Smooth muscle cell (in vitro differentiated cells): ENCODE results near the gene ABCA6. TPM values are rescaled to one million over a fixed set of nuclear protein-coding genes. Genes with fewer than 3 reads are reported as not detected.

Experiments
- DNase-seq: peaks from one replicate; lab custom pipeline; 2025; ENCODE audit not compliant: unreplicated experiment; lab: John Stamatoyannopoulos, UW
- H2AFZ ChIP-seq: fragments of 200-600 bp; sonication (generic); 2 replicates; pipeline ENCODE4 v1.6.0; 2016; ENCODE audit warnings: antibody characterized with exemption, low read depth, mild to moderate bottlenecking
- H3F3A ChIP-seq: fragments of 200-600 bp; sonication (generic); 2 replicates; pipeline ENCODE4 v1.6.0; 2017; ENCODE audit warnings: antibody characterized with exemption, low read depth
- H3K27ac ChIP-seq: fragments of 200-600 bp; sonication (generic); 2 replicates; pipeline ENCODE4 v1.5.1; 2016; ENCODE audit warnings: low read depth, mild to moderate bottlenecking
- H3K27me3 ChIP-seq: fragments of 200-600 bp; sonication (generic); 2 replicates; pipeline ENCODE4 v1.6.1; 2016; ENCODE audit warnings: low read depth, mild to moderate bottlenecking
- H3K36me3 ChIP-seq: fragments of 200-600 bp; sonication (generic); 2 replicates; pipeline ENCODE4 v1.5.1; 2016; ENCODE audit warnings: low read depth
- H3K4me1 ChIP-seq: fragments of 200-600 bp; sonication (generic); 2 replicates; pipeline ENCODE4 v1.5.1; 2016; ENCODE audit warnings: low read depth
- H3K4me2 ChIP-seq: fragments of 200-600 bp; sonication (generic); 2 replicates; pipeline ENCODE4 v1.6.0; 2016; ENCODE audit warnings: mild to moderate bottlenecking
- H3K4me3 ChIP-seq: fragments of 200-600 bp; sonication (generic); 2 replicates; pipeline ENCODE4 v1.5.1; 2016; ENCODE audit warnings: mild to moderate bottlenecking
- H3K79me2 ChIP-seq: fragments of 200-600 bp; sonication (generic); 2 replicates; pipeline ENCODE4 v1.6.0; 2016; ENCODE audit warnings: low read depth, mild to moderate bottlenecking
- H3K9ac ChIP-seq: fragments of 200-600 bp; sonication (generic); 2 replicates; pipeline ENCODE4 v1.6.0; 2016; ENCODE audit warnings: low read depth
- H3K9me3 ChIP-seq: fragments of 200-600 bp; sonication (generic); replicated peaks from 2 replicates; pipeline ENCODE4 v1.5.1; 2016; ENCODE audit warnings: low read depth
- H4K20me1 ChIP-seq: fragments of 200-600 bp; sonication (generic); 2 replicates; pipeline ENCODE4 v1.6.0; 2016; ENCODE audit warnings: low read depth
- CTCF ChIP-seq: fragments of 200-600 bp; sonication (generic); IDR thresholded peaks from 2 replicates; pipeline ENCODE4 v1.5.1; 2017; ENCODE audit warnings: borderline replicate concordance, mild to moderate bottlenecking, antibody characterized with exemption; ENCODE audit not compliant: insufficient read depth, poor library complexity, severe bottlenecking
- WGBS: methylation state at CpG from one replicate; pipeline ENCODE4 v1.1.7; 2016; ENCODE audit warnings: low lambda C conversion rate; 5-methylcytosine and 5-hydroxymethylcytosine counted together
- polyA plus RNA-seq: library from polyadenylated mRNA; unstranded; fragments of >200 nt; fragmentation: Nextera tagmentation; extraction: Ambion mirVana; gene quantifications from 2 replicates; pipeline ENCODE4 v1.2.1, GENCODE V29; 2016
- total RNA-seq: library from RNA; depleted of rRNA; stranded (reverse); fragments of >200 nt; gene quantifications from 2 replicates; pipeline ENCODE4 v1.2.3, GENCODE V29; 2014

The ABCA6 gene
- total and polyA plus RNA-seq, 2 experiments from 2014 or later: not detected

- no peak overlapping the region for H3K9ac ChIP-seq
- H2AFZ ChIP-seq: no peak overlapping the region
- 78% methylated on average over 1 of the region's 1 CpG for WGBS
- no peaks in the 10 kb centered on the region for H3K9me3 ChIP-seq
- no peaks in the 10 kb centered on the region for H3K79me2 ChIP-seq
- H3K27ac ChIP-seq: no peak overlapping the region
- H3F3A ChIP-seq: no peaks in the 10 kb centered on the region
- no peak for TF ChIP-seq CTCF
- H3K4me3 ChIP-seq: no peak overlapping the region
- no peaks in the 10 kb centered on the region for H3K36me3 ChIP-seq
- H3K4me2 ChIP-seq: no peak overlapping the region
- H3K27me3 ChIP-seq: no peaks in the 10 kb centered on the region
- H3K4me1 ChIP-seq: no peaks in the 10 kb centered on the region
- no peak for DNase-seq
- H4K20me1 ChIP-seq: no peaks in the 10 kb centered on the region
Observed at GRCh38 chr17:69150333-69150732, 8.6 kb upstream of the ABCA6 start.

- Histone ChIP-seq H3K9ac (no peak overlapping the region), H3K27me3 (peaks cover 4% of the 10 kb centered on the region), H3K27ac (no peak overlapping the region), H3K4me1 (no peaks in the 10 kb centered on the region), H3F3A (no peaks in the 10 kb centered on the region), H3K9me3 (no peaks in the 10 kb centered on the region), H3K36me3 (no peaks in the 10 kb centered on the region), H4K20me1 (no peaks in the 10 kb centered on the region), H3K4me3 (no peak overlapping the region), H3K4me2 (no peak overlapping the region), H2AFZ (no peak overlapping the region), H3K79me2 (no peaks in the 10 kb centered on the region)
- no peak for TF ChIP-seq CTCF
- 84% methylated on average over 2 of the region's 2 CpGs for WGBS
- DNase-seq: no peak
Observed at GRCh38 chr17:69147460-69147859, 5.8 kb upstream of the ABCA6 start.

- Histone ChIP-seq H2AFZ (no peak overlapping the region), H3K27me3 (peaks cover 4% of the 10 kb centered on the region), H3F3A (no peaks in the 10 kb centered on the region), H3K4me3 (no peak overlapping the region), H4K20me1 (no peaks in the 10 kb centered on the region), H3K9me3 (no peaks in the 10 kb centered on the region), H3K9ac (no peak overlapping the region), H3K27ac (no peak overlapping the region), H3K4me1 (no peaks in the 10 kb centered on the region), H3K36me3 (no peaks in the 10 kb centered on the region), H3K4me2 (no peak overlapping the region), H3K79me2 (no peaks in the 10 kb centered on the region)
- WGBS: 92% methylated on average over 2 of the region's 2 CpGs
- DNase-seq: no peak
- no peak for TF ChIP-seq CTCF
Observed at GRCh38 chr17:69144331-69145255, 2.9 kb upstream of the ABCA6 start.
